ENCODE results near the gene PARD3B. TPM values are rescaled to one million over a fixed set of nuclear protein-coding genes. Genes with fewer than 3 reads are reported as not detected.

PARD3B gene
- total RNA-seq, 1 experiment from 2014 or later: 3.9 TPM

DNA sequence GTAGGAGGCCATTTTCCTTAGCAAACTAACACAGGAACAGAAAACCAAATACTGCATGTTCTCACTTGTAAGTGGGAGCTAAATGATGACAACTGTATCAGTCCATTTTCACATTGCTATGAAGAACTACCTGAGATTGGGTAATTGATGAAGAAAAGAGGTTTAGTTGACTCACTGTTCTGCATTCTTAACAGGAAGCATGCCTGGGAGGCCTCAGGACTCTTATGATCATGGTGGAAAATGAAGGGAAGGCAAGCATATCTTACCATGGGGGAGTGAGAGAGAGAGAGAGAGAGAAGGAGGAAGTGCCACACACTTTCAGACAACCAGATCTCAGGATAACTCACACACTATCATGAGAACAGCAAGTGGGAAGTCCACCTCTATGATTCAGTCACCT is 105.3 kb downstream of the PARD3B start:
- DNase-seq (ENCODE audit: low spot score): no peak

DNA sequence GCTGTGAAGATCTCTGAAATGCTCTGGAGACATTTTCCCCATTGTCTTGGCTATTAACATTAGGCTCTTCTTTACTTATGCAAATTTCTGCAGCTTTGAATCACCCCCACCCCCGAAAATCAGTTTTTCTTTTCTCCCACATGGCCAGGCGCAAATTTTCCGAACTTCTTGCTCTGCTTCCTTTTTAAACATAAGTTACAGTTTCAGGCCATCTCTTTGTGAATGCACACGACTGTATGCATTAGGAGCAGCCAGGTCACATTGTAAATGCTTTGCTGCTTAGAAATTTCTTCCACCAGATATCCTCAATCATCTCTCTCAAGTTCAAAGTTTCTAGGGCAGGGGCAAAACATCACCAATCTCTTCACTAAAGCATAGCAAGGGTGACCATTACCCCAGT is 106.8 kb downstream of the PARD3B start:
- DNase-seq (ENCODE audit: low spot score): no peak

- no peak for DNase-seq (ENCODE audit: low spot score)
These were observed 109.4 kb downstream of the PARD3B start for GRCh38 chr2:204654669-204655068.

GRCh38 chr2:204655101-204655500 is 109.8 kb downstream of the PARD3B start:
- no peak for DNase-seq (ENCODE audit: low spot score)

- DNase-seq (ENCODE audit: low spot score): no peak
These were observed 110.4 kb downstream of the PARD3B start for GRCh38 chr2:204655626-204656025.

GRCh38 chr2:204657024-204657423 is 111.7 kb downstream of the PARD3B start:
- no peak for DNase-seq (ENCODE audit: low spot score)

GRCh38 chr2:204662956-204663355 is 117.7 kb downstream of the PARD3B start:
- no peak for DNase-seq (ENCODE audit: low spot score)

GRCh38 chr2:204663816-204664425 is 118.6 kb downstream of the PARD3B start:
- no peak for DNase-seq (ENCODE audit: low spot score)

- DNase-seq (ENCODE audit: low spot score): no peak
These were observed 119.4 kb downstream of the PARD3B start for GRCh38 chr2:204664708-204665121.

GRCh38 chr2:204665207-204665606 is 119.9 kb downstream of the PARD3B start:
- no peak for DNase-seq (ENCODE audit: low spot score)

- DNase-seq (ENCODE audit: low spot score): no peak
These were observed 120.5 kb downstream of the PARD3B start for GRCh38 chr2:204665771-204666170.

DNA sequence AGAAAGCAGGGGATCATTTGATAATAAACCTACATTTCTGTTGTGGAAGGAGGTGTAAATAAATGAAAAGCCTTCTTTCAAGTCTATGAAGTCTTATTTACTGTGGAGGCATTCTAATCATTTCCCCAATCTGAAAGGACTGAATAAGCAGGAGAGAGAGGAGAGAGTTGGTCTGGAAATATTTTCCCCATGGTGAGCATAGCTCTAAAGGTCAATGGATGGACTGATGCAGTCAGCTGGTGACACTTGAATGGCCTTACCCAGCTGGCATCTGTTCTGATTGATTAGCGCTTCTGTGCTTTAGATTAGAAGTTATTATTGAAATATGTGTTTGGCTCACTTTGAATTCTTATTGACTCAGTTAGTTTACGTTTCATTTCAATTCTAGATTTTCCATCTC is 122.7 kb downstream of the PARD3B start:
- DNase-seq (ENCODE audit: low spot score): no peak

- DNase-seq (ENCODE audit: low spot score): no peak
These were observed 124.1 kb downstream of the PARD3B start for GRCh38 chr2:204669382-204669781.

DNA sequence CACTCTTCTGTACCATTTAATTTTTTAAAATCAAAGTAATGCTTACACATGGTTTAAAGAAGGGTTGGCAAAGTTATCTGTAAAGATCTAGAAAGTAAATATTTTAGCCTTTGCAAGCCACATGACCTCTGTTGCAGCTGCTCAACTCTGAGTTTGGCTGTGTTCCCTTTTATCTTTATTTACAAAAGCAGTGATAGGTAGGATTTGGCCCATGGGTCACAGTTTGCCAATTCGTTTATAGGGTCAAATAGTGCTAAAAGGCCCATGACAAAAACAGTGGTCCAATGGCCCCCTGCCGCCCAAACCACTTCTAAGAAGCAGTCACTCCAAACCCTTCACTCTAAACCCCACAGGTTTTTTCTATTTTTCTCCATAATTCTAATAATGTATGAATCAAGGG is 124.8 kb downstream of the PARD3B start:
- DNase-seq (ENCODE audit: low spot score): no peak

GRCh38 chr2:204670756-204671155 is 125.5 kb downstream of the PARD3B start:
- no peak for DNase-seq (ENCODE audit: low spot score)

- no peak for DNase-seq (ENCODE audit: low spot score)
These were observed 127.5 kb downstream of the PARD3B start for GRCh38 chr2:204672772-204673171.

DNA sequence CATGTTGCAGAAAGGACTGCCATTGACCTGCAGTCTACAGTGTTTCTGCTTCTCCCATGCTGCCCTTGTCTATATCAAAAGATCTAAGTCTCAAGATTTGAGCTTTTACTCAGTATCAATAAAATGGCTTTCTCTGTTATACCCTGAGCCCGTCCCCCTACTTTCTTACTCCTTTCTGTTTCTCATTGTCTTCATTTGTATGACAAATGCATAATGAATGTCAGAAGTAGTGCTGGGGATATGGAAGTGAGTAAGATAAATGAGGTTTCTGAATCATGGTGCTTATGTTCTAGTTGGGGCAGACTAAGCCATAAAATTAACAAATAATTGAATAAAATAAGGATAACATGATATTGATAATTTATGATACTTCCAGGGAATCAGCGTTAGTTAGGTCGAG is 128.6 kb downstream of the PARD3B start:
- no peak for DNase-seq (ENCODE audit: low spot score)

DNA sequence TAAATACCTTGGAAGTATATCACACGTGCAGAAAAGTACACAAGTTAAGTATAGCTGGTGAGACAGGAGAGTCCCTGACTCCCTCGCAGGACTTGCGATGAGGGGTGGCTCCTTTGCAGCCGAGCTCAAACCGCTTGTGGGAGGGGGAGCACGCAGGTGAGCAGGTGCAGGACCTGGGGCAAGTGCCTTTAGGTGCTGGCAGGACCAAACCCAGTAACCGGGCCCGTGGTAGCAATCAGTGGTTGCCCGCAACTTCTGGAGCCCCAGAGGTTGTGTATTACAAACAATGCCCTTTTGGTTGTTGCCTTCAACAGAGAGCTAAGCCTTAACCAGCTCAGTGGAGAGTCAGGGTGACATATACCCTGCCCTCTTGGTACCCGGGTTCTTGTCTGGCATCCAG is 132.8 kb downstream of the PARD3B start:
- DNase-seq (ENCODE audit: low spot score): no peak

- DNase-seq (ENCODE audit: low spot score): no peak
These were observed 135.3 kb downstream of the PARD3B start for GRCh38 chr2:204680576-204680975.

GRCh38 chr2:204681412-204681811 is 136.1 kb downstream of the PARD3B start:
- no peak for DNase-seq (ENCODE audit: low spot score)

- no peak for DNase-seq (ENCODE audit: low spot score)
These were observed 138.1 kb downstream of the PARD3B start for GRCh38 chr2:204683384-204683783.

GRCh38 chr2:204686406-204686805 is 141.1 kb downstream of the PARD3B start:
- DNase-seq (ENCODE audit: low spot score): no peak

DNA sequence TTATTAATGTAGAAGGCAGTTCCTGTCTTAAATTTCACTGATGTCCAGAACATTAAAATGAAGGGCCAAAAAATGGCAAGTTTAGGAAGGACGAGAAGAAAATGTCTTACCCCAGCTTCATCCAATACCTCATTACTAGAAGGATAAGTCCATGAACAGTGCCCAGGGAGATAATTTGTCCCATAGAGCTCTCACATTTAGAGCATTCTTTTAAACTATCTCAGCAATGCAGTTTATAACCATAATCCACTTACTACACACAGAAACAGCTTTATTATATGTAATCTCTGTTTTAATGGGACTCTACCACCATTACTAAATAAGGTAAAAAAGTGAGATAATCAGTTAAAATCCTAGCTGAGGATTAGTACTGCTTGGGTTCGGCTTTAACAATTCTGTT is 142.5 kb downstream of the PARD3B start:
- no peak for DNase-seq (ENCODE audit: low spot score)

DNA sequence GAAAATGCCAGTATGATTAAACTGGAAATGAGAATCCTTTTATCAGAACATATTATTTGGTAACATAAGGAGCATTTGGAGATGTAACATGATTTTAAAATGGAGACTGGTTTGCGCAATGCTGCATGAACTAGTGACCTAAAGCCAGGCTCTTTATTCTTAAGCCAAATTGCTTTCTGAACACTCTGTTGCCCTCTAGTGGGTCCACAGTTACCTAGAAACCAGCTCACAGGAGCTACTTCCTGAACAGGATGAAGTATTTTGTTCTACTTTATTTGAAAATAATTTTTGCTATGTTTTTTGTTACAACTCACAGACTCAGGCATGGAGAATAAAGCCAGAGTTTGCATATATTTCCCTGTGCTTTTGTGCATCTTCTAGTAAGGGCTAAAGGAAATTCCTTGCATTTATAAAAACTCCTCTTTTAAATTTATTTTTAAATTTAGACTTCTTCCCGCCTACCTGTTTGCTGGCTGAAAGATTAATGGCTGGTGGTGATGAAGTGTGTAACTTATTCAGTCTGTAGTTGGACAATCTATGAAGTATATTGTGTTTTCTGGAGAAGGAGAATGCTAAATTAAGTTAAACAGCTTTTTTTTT is 146.7 kb downstream of the PARD3B start:
- peak; percentile 66 for DNase-seq (ENCODE audit: low spot score)
